Activated CD8-positive, alpha-beta T cell treated with anti-CD3 and anti-CD28 coated beads for 36 hours (primary cell): Measurements from ENCODE around the gene MAN2A1. TPM values are rescaled to one million over a fixed set of nuclear protein-coding genes. Genes with fewer than 3 reads are reported as not detected.

Experiments used
- ATAC-seq: fragments of 200-7000 bp; cut with Tn5 transposase; one replicate; pipeline ENCODE4 v1.10.0; 2021; ENCODE audit warnings: mild to moderate bottlenecking, moderate library complexity
- CTCF ChIA-PET: fragments of 350-600 bp; sonication (Branson Sonifier 250); formaldehyde crosslinking; loops from one replicate; lab custom pipeline; 2021; ENCODE audit warnings: antibody characterized with exemption; lab: Charles Lee
- POLR2A ChIA-PET: fragments of 350-600 bp; sonication (Branson Sonifier 250); formaldehyde crosslinking; loops from one replicate; lab custom pipeline; 2021; ENCODE audit warnings: antibody characterized with exemption; lab: Charles Lee
- DNase-seq: peaks from one replicate; pipeline ENCODE4 v3.0.0-alpha.2; 2020
- H3K27ac Mint-ChIP-seq: one replicate; pipeline ENCODE4 v1.8.0; 2021; ENCODE audit warnings: mild to moderate bottlenecking, mixed read lengths
- H3K27me3 Mint-ChIP-seq: one replicate; pipeline ENCODE4 v1.8.0; 2021; ENCODE audit warnings: mixed read lengths
- H3K36me3 Mint-ChIP-seq: one replicate; pipeline ENCODE4 v1.8.0; 2021; ENCODE audit warnings: low read depth, mixed read lengths
- H3K4me1 Mint-ChIP-seq: one replicate; pipeline ENCODE4 v1.8.0; 2021; ENCODE audit warnings: low read depth, mixed read lengths
- H3K4me3 Mint-ChIP-seq: one replicate; pipeline ENCODE4 v1.8.0; 2021; ENCODE audit warnings: mild to moderate bottlenecking, moderate library complexity, mixed read lengths
- H3K9me3 Mint-ChIP-seq: one replicate; pipeline ENCODE4 v1.8.0; 2021; ENCODE audit warnings: mixed read lengths
- intact Hi-C: fragments of 100-400 bp; cut with micrococcal nuclease; formaldehyde crosslinking; loops from one replicate; pipeline ENCODE4 v1.10.0; 2022
- total RNA-seq, 2 experiments: library from RNA; stranded (reverse); gene quantifications; one replicate each; pipeline ENCODE4 v1.2.3, GENCODE V29; 2021
- TF ChIP-seq, protein P1 (sequence below): fragments of 200-600 bp; IDR thresholded peaks from one replicate; pipeline ENCODE4 v1.8.0; 2022; ENCODE audit warnings: antibody characterized with exemption, mild to moderate bottlenecking

Gene MAN2A1
- total RNA-seq, 2 experiments from 2014 or later = 29.9 to 30.6 TPM

DNA sequence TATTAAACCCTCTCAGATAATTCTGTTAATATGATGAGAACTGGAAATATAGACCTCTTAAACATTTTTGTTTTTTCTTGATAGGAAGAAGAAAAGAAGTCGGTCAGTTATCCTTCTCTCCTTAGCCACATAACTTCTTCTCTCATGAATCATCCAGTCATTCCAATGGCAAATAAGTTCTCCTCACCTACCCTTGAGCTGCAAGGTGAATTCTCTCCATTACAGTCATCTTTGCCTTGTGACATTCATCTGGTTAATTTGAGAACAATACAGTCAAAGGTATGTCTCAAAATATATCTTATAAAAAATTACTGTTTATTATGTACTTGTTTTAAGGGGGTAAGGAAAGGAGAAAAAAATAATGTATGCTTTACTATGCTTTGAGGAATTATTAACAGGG lies 165.3 kb downstream of the MAN2A1 start:
- ATAC-seq = no peak
- H3K9me3 Mint-ChIP-seq = peaks cover 2% of the 10 kb centered on the region
- intact Hi-C loops = no loop called here
- ChIA-PET CTCF (no interaction called here), POLR2A (no interaction called here)
- H3K4me3 Mint-ChIP-seq = no peak overlapping the region
- peaks cover 59% of the 10 kb centered on the region for H3K36me3 Mint-ChIP-seq
- DNase-seq = no peak
- no peak overlapping the region for H3K27ac Mint-ChIP-seq
- TF ChIP-seq, protein P1, sequence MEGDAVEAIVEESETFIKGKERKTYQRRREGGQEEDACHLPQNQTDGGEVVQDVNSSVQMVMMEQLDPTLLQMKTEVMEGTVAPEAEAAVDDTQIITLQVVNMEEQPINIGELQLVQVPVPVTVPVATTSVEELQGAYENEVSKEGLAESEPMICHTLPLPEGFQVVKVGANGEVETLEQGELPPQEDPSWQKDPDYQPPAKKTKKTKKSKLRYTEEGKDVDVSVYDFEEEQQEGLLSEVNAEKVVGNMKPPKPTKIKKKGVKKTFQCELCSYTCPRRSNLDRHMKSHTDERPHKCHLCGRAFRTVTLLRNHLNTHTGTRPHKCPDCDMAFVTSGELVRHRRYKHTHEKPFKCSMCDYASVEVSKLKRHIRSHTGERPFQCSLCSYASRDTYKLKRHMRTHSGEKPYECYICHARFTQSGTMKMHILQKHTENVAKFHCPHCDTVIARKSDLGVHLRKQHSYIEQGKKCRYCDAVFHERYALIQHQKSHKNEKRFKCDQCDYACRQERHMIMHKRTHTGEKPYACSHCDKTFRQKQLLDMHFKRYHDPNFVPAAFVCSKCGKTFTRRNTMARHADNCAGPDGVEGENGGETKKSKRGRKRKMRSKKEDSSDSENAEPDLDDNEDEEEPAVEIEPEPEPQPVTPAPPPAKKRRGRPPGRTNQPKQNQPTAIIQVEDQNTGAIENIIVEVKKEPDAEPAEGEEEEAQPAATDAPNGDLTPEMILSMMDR = no peak
- H3K4me1 Mint-ChIP-seq = peaks cover 78% of the 10 kb centered on the region
- H3K27me3 Mint-ChIP-seq = no peaks in the 10 kb centered on the region

DNA sequence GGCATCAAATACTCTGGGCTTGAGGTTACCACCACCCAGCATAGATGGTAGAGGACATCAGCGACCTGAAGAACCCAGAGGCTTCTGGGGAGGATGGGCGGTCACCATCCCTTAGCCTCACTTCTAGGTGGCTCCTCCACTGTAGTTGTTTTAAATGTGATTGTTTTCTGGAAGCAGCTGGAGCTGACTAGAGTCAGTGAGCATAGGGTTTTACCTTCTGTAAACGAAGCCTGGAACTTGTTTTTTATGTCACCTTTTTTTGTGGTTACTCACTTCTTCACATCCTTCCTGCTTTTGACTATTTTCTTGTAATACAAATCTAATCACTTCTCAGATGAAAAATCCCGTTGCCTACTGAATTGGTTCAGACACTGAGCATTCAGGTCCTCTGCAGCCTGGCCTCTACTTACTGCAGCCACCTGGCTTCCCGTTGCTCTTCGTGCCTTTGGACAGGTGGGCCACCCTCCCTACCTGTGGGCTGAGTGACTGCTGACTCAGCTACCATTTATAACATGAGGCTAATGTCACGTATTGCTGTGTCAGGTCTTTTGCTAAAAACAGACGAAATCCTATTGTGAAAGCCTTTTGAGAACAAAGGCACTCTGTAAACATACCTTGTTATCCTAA lies 167.8 kb downstream of the MAN2A1 start:
- intact Hi-C loops = no loop called here

DNA sequence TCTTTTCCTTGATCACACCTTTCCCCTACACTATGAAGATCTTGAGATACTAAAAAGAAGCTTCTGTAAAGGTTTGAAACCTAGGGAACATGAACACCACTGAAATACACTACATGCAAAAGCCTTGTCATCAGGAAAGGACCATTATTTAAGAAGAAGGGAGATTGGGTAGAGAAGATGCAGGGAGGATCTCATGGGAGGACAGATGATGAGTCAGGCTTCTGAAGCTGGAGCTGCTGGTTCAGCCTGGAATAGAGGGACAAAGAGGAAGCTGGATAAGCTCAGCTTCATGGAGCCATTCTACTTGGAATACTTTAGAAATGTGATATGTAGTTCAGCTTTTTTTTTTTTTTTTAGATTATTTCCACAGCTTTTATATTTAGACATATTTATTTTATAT lies 169.8 kb downstream of the MAN2A1 start:
- TF ChIP-seq, protein P1 = no peak
- DNase-seq (no peak), ATAC-seq (no peak)
- intact Hi-C loops = no loop called here
- no peak overlapping the region for H3K27ac Mint-ChIP-seq
- H3K4me3 Mint-ChIP-seq = no peak overlapping the region
- H3K4me1 Mint-ChIP-seq = peaks cover 74% of the 10 kb centered on the region
- CTCF ChIA-PET = interaction anchor here (0.5 to 1.7 kb wide), 3 partner anchors 145 to 170 kb away, joined by 3 to 5 read pairs (median 4); partner anchors contain the start of gene MAN2A1
- POLR2A ChIA-PET = interaction anchor here (0.7 kb wide), 1 partner anchor 119 kb away, joined by 3 read pairs; no protein-coding TSS in a partner anchor
- no peaks in the 10 kb centered on the region for H3K27me3 Mint-ChIP-seq
- H3K36me3 Mint-ChIP-seq = peaks cover 66% of the 10 kb centered on the region
- no peaks in the 10 kb centered on the region for H3K9me3 Mint-ChIP-seq

More for the DNA sequence above, 167.8 kb downstream of the MAN2A1 start:
- TF ChIP-seq, protein P1 = no peak
- peaks cover 73% of the 10 kb centered on the region for H3K4me1 Mint-ChIP-seq
- no peak overlapping the region for H3K4me3 Mint-ChIP-seq
- H3K36me3 Mint-ChIP-seq = peaks cover 55% of the 10 kb centered on the region
- H3K27me3 Mint-ChIP-seq = no peaks in the 10 kb centered on the region
- H3K9me3 Mint-ChIP-seq = no peaks in the 10 kb centered on the region
- peak overlapping the region; percentile 80 for H3K27ac Mint-ChIP-seq
- DNase-seq = peak; percentile 39
- ChIA-PET CTCF (interaction anchor here (1.7 kb wide), 1 partner anchor 168 kb away, joined by 4 read pairs; the partner anchor contains the start of gene MAN2A1), POLR2A (interaction anchor here (1.0 to 1.3 kb wide), 2 partner anchors 8 to 18 kb away, joined by 3 to 9 read pairs; no protein-coding TSS in a partner anchor)
- ATAC-seq = peak; percentile 67

DNA sequence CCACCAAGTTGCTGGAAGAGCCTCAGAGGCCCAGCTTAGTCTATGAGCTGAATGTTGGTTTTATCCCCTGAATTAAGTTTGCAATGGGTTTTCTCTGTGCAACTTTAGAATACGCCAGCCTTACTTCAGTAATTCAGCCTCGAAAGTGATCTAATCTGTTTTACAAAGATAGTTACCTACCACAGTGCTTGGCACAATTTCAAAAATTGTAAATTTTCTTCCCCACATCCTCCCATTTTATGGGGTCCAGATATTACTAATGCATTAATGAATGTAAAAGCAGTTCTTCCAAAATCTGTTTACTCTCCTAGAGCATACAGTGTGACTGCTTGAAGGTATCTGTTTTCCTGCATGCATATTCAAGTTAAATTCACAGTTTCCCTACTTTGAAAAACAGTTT lies 172.6 kb downstream of the MAN2A1 start:
- TF ChIP-seq, protein P1 = no peak
- no peak overlapping the region for H3K4me3 Mint-ChIP-seq
- no peak overlapping the region for H3K27ac Mint-ChIP-seq
- H3K36me3 Mint-ChIP-seq = peaks cover 67% of the 10 kb centered on the region
- ChIA-PET CTCF (no interaction called here), POLR2A (interaction anchor here (0.6 kb wide), 1 partner anchor 364 kb away, joined by 3 read pairs; no protein-coding TSS in a partner anchor)
- no peaks in the 10 kb centered on the region for H3K27me3 Mint-ChIP-seq
- no peaks in the 10 kb centered on the region for H3K9me3 Mint-ChIP-seq
- ATAC-seq = no peak
- H3K4me1 Mint-ChIP-seq = peaks cover 70% of the 10 kb centered on the region
- intact Hi-C loops = loop anchor here (5.0 kb wide), 1 partner anchor 170 kb away; no protein-coding TSS in a partner anchor
- DNase-seq = no peak

DNA sequence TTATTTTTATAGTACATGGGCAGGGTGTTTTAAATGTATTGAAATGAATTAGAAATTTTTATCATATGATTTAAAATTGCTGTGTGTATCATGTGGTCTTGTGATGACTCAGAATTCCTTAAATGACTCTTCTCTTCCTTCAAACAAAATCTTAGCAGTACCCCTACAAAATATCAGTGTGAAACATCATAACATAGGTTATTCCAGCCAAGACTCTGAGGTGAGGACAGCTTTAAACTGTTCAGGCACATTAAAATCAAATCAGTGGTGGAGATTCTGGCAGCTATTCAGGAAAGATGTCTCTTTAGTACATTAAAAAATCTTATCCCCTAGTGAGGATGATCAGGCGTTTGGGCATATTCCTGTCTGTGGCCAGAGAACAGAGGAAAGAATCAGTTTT lies 174.0 kb downstream of the MAN2A1 start:
- Mint-ChIP-seq H3K27ac (no peak overlapping the region), H3K4me3 (no peak overlapping the region), H3K36me3 (peaks cover 61% of the 10 kb centered on the region), H3K4me1 (peaks cover 70% of the 10 kb centered on the region), H3K9me3 (no peaks in the 10 kb centered on the region), H3K27me3 (no peaks in the 10 kb centered on the region)
- POLR2A ChIA-PET = no interaction called here
- intact Hi-C loops = loop anchor here (5.0 kb wide), 1 partner anchor 171 kb away; no protein-coding TSS in a partner anchor
- DNase-seq (no peak), ATAC-seq (peak; percentile 73)
- CTCF ChIA-PET = no interaction called here
- TF ChIP-seq, protein P1 = no peak
